NT2/D1 (cell line): ENCODE results near the gene ZNF469.

Experiments
- SUZ12 ChIP-seq: IDR thresholded peaks from 2 replicates; pipeline ENCODE4 v1.6.1; 2011; ENCODE audit not compliant: insufficient read length, insufficient read depth; ENCODE audit errors: extremely low read depth
- YY1 ChIP-seq: IDR thresholded peaks from 2 replicates; pipeline ENCODE4 v1.6.1; 2011; ENCODE audit not compliant: insufficient read length, insufficient read depth
- ZNF274 ChIP-seq: IDR thresholded peaks from 2 replicates; pipeline ENCODE4 v1.6.1; 2011; ENCODE audit warnings: mild to moderate bottlenecking, low read depth, low read length

DNA sequence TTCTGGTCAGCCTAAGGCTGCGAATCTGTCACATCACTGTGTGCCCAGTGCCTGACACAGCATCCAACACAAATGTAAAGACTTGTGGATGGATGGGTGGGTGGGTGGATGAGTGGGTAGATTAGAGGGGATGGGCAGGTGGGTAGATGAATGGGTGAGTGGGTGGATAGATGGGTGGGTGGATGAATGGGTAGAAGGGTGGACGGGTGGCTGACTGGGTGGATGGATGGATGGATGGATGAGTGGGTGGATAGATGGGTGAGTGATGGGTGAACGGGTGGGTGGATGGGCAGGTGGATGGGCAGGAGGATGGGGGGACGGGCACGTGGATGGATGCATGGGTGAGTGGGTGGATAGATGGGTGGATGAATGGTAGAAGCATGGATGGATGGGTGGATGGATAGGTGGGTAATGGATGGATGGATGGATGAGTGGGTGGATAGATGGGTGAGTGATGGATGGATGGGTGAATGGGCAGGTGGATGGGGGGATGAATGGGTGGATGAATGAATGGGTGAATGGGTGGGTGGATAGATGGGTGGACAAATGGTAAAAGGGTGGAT is 39.2 kb downstream of the ZNF469 start:
- TF ChIP-seq YY1 (no peak), SUZ12 (no peak), ZNF274 (no peak)
